HG02759 (cell line): ENCODE results near the gene AKT3.

Experiments
- ATAC-seq: cut with Tn5 transposase; IDR thresholded peaks from one replicate; pipeline ENCODE4 v1.9.1; 2021; ENCODE audit warnings: mild to moderate bottlenecking, moderate library complexity; ENCODE audit not compliant: unreplicated experiment

The AKT3 gene

DNA sequence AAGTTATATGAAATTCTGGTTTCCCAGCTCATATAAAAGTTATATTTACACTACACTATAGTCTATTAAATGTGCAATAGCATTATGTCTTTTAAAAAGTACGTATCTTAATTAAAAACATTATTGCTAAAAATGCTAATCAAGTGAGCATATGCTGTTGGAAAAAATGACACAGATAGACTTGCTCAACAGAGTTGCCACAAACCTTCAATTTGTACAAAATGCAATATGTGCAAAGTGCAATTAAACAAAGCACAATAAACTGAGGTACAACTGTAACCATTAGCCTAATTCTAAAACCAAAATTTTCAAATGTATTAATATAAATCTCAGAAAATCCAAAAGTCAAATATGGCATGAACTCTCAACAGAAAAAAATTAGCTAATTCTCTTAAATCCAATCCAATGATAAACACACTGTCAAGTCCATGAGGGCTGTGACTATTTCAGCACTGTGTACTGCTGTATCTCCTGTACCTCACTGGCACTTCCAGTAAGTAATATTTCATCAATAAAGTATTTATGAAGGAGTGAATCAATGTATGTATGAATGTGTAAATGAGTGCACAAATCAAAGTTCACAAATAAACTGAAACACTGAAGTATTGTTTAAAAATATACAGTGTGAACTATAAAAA lies 116.3 kb downstream of the AKT3 start:
- no peak for ATAC-seq

- ATAC-seq: no peak
Measured at GRCh38 chr1:243732637-243733036, 117.4 kb downstream of the AKT3 start.

GRCh38 chr1:243731974-243732625 lies 117.9 kb downstream of the AKT3 start:
- no peak for ATAC-seq

GRCh38 chr1:243731301-243731891 lies 118.6 kb downstream of the AKT3 start:
- no peak for ATAC-seq

- ATAC-seq: no peak
Measured at GRCh38 chr1:243730487-243731150, 119.4 kb downstream of the AKT3 start.

- ATAC-seq: no peak
Measured at GRCh38 chr1:243729956-243730355, 120.1 kb downstream of the AKT3 start.

- ATAC-seq: peak; percentile 75
Measured at GRCh38 chr1:243727503-243728203, 122.4 kb downstream of the AKT3 start.

DNA sequence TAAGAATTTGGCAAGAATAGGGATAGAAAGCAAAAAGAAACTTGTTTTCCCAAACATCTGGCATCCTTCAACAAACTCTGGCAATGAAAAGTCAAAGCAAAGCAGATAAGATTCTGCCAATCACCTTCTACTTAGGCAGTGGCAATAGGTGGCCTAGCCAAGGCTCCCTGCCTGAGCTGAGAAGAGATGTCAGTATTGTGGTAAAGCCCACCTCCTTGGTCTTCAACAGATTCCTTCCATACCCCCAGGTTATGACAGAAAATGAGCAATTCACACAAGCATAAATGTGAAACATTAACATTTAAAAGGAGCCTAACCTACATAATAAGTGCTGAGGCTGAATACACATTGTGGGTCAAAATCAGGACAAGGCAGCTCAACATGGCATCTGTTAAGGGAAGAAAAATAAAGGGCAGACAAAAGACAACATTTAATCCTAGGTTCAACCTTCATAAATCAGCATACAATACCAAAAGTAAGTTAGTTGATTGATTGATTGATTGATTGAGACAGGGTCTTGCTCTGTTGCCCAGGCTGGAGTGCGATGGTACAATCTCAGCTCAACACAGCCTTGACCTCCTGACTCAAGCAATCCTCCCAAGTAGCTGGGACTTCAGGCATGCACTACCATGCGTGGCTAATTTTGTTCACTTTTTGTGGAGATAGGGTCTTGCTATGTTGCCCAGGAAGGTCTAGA lies 123.1 kb downstream of the AKT3 start:
- ATAC-seq: peak; percentile 24

GRCh38 chr1:243725846-243726245 lies 124.2 kb downstream of the AKT3 start:
- no peak for ATAC-seq

DNA sequence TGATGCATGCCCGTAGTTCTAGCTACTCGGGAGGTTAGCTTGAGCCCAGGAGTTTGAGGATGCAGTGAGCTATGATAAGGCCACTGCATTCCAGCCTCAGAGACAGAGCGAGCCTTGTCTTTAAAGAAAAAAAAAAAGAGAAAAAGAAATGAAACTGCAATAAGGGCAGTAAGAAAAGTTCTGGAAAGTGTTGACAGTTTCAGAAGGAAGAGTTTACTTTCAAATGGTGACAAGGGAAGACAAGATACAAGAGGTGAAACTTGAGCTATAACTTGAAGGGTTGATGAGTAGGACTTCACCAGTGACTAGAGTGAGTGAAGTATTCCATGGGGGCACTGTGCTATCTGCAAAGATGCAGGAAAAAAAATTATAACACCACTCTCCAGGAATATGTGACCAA lies 125.0 kb downstream of the AKT3 start:
- ATAC-seq: no peak

- ATAC-seq: no peak
Measured at GRCh38 chr1:243723458-243724043, 126.5 kb downstream of the AKT3 start.

GRCh38 chr1:243723050-243723449 lies 127.0 kb downstream of the AKT3 start:
- ATAC-seq: no peak

DNA sequence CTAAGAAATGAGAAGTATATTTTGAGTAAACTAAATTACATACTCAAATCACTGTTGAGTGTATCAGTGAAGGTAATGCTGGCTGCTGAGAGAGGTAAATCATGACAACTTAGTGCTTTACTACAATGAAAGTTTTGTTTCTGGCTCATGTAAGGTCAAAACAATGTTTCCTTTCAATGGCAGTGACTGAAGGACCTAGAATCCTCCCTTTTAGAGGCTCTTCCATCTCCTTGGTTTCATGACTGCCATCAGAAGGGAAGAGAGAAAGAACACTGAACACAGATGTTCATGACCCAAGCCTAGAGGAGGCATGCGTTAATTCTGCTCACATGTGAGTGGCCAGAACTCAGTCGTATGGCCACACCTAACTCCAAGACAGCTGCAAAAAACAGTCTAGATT lies 130.6 kb downstream of the AKT3 start:
- no peak for ATAC-seq

- ATAC-seq: no peak
Measured at GRCh38 chr1:243718893-243719292, 131.2 kb downstream of the AKT3 start.

DNA sequence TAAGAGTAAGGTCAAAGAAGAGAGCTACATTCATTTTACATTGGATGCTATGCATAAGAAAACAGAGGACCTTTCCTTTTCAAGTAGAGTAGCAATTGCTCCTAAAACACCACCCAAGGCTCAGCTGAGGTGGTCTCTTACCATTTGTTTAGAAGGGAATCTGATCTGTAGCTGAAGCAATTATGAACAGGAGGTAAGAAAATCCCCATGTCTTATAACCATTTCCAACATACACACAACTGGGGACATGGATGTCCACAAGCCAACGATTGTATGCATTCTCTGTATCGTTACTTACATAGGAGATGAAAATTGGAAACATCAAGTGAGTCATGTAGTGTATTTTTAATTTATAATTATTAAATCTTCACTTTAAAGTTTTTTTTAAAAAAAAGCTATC lies 132.0 kb downstream of the AKT3 start:
- no peak for ATAC-seq

- ATAC-seq: no peak
Measured at GRCh38 chr1:243716906-243717305, 133.1 kb downstream of the AKT3 start.

GRCh38 chr1:243715285-243715684 lies 134.8 kb downstream of the AKT3 start:
- no peak for ATAC-seq

- ATAC-seq: no peak
Measured at GRCh38 chr1:243713470-243714186, 136.4 kb downstream of the AKT3 start.

GRCh38 chr1:243712941-243713340 lies 137.1 kb downstream of the AKT3 start:
- no peak for ATAC-seq

DNA sequence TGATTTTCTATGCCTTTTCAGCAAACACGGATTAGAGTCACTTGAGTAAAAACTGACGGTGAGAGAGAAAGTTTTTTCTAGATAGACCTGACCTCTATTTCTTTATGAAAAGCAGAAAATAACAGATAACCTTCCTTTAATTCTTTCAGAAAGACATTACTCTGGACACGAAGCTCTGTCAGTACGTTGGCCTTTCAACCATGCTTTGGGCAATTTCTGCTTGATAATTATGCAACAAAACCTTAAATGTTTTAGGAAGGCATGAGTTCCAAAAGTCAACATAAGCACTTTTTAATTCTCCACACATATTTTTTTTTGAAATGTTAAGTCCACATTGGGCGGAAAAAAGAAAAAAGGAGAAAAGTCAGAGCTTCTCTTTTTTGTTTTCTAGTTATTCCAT lies 137.8 kb downstream of the AKT3 start:
- ATAC-seq: no peak
